GM10266 (cell line): Measurements from ENCODE around the gene CLCN5.

ENCODE experiments used
- DNase-seq: peaks from one replicate; pipeline ENCODE4 v3.0.0; 2012; ENCODE audit errors: extremely low spot score
- TF ChIP-seq, protein P1 (sequence below): IDR thresholded peaks from 2 replicates; pipeline ENCODE4 v1.5.1; 2012; ENCODE audit warnings: mild to moderate bottlenecking, low read depth; ENCODE audit not compliant: control insufficient read depth, insufficient read depth; ENCODE audit errors: missing control alignments

CLCN5 gene

DNA sequence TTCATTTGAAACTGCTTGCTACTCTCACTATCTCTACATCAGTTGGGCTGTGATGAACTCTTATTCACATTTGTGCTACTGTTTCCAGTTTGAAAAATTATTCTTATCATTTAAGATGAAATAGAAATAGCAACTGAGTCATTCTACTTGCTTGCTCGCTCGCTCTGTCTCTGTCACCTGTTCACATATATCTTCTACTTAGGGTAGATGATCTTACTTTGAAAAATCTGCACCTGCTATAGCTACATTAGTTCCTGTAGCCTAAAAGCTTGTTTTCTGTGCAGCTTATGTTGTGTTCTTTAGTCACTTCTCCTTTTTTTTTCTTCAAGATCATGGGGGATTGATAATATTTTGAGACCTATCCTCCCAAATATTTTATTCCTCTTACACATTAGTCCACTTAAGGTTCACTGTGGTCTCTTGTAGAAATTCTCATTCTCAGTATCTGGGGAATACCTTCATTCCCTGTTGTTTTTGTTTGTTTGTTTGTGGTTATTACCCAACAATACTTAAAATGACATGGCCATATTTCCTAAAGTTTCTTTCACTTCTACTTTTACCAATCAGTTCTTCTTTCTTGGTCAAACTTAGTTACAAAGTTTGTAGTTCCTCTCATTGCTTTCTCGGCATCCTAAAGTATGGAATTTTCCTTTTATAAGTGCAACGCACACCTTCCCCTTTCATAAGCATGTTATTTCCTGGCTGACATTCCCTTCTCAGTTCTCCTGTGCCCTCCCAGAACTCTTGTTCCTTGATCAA, 36.5 kb downstream of the CLCN5 start:
- TF ChIP-seq, protein P1, sequence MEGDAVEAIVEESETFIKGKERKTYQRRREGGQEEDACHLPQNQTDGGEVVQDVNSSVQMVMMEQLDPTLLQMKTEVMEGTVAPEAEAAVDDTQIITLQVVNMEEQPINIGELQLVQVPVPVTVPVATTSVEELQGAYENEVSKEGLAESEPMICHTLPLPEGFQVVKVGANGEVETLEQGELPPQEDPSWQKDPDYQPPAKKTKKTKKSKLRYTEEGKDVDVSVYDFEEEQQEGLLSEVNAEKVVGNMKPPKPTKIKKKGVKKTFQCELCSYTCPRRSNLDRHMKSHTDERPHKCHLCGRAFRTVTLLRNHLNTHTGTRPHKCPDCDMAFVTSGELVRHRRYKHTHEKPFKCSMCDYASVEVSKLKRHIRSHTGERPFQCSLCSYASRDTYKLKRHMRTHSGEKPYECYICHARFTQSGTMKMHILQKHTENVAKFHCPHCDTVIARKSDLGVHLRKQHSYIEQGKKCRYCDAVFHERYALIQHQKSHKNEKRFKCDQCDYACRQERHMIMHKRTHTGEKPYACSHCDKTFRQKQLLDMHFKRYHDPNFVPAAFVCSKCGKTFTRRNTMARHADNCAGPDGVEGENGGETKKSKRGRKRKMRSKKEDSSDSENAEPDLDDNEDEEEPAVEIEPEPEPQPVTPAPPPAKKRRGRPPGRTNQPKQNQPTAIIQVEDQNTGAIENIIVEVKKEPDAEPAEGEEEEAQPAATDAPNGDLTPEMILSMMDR, result no peak
- no peak for DNase-seq

DNA sequence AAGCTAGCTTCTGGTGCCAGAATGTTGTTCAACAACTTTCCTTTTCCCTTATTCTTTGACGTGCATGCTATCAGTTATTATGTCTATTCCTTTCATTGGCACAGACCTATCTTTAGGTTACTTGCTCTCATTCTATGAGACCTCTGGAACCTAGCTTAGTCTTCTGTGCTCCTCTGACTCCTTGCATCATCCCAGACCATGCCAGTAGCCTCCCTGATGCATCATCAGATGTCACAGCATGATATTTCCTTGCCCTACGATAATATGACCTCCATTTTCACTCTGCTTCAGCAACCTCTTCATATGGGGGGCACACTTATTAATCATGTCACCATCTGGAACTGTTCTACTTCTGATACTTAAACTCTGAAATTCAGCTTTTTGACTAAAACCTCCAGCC, 37.2 kb downstream of the CLCN5 start:
- TF ChIP-seq, protein P1, result no peak
- no peak for DNase-seq

DNA sequence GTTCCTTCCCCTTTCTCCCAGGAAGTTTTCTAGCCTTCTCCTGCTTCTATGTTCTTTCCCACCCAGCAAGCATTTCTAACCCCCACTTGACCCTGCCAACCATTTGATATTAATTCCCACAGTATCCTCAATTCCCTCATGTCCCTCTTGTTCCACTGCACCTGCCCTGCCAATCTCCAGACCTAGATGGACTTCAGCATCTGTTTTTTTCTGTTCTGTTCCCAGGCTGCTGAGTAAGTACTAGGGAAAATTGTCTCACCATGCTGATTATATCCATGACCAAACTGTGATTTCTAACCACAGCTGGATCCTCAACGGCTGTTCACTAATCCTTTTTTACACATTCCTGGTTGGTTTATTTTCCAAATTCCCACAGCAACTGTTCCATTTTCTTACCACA, 37.7 kb downstream of the CLCN5 start:
- TF ChIP-seq, protein P1, result no peak
- no peak for DNase-seq

DNA sequence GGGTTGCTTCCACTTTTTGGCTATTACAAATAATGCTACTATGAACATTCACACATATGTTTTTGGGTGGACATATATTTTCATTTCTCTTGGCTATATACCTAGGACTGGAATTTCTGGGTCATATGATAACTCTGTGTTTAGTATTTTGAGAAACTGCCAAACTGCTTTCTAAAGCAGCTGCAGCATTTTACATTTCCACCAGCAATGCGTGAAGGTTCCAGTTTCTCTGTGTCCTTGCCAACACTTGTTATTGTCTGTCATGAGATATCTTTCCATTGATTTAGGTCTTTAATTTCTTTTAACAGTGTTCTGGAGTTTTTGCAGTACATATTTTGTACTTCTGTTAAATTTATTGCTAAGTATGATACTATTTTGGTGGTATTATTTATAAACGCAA, 48.3 kb downstream of the CLCN5 start:
- DNase-seq, result no peak
- TF ChIP-seq, protein P1, result no peak

DNA sequence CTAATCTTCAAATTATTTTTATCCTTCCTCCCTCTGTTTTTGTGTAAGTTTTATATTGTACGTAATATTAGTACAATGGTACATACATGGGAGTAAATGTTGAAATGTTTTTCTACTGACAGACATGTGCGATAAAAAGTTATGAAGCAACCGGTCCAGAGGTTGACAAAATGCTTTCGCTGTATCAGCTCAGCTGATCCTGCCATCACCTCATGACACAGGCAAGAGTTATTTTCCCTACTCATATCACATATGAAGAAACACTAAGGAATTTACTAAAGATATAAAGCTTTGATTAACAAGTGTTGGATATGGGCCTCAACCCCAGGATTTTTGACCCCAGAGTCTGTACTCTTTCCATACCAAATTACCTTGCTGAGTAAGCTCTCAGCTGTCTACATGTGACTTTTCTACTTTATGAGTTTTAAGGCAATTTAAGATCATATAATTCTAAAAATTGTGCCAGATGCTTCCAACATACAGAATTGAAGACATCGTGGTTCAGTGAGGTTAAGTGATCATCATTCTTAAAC, 50.0 kb downstream of the CLCN5 start:
- no peak for DNase-seq

DNA sequence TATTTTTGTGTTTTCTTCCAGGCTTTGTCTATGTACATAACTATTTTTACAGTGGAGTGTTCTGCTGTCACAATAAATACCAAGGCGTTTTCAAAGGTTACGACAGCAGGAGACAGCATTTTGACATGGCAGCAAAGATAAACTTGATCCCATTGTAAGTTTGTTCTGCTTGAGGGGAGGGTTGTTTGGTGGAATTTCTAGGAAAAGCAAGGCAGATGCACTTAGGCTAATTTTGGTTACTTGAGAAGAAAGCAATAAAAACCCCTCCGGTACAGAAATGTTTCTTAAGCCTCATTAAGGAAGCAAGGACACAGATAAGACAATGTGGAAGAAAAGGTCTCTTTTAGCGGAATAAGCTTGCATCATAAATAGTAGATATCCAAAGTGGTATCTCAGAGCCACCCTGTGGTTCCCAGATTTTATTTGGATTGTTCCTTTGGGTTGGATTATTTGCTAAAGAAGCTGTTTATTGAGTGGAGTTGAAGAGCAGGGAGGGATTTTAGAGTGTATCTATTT, 54.3 kb downstream of the CLCN5 start:
- DNase-seq, result no peak
- TF ChIP-seq, protein P1, result no peak

More for the DNA sequence above, 50.0 kb downstream of the CLCN5 start:
- TF ChIP-seq, protein P1, result no peak
